CD14-positive monocyte (primary cell): ENCODE data around the gene DIS3L. TPM values are rescaled to one million over a fixed set of nuclear protein-coding genes. Genes with fewer than 3 reads are reported as not detected.

ENCODE experiments used
- DNase-seq, 3 donors: peaks; one replicate each; pipeline ENCODE4 v3.0.0-alpha.2; 2011 to 2022
- H2AFZ ChIP-seq: 2 replicates; pipeline ENCODE4 v1.6.0; 2012; ENCODE audit warnings: mild to moderate bottlenecking, low read depth, low read length, inconsistent platforms; ENCODE audit not compliant: insufficient read depth, poor library complexity, severe bottlenecking
- H3K27ac ChIP-seq, 2 donors: 1 replicate in 1 of 2; 2 replicates in 1 of 2; pipeline ENCODE4 v1.5.1; 2012 to 2013; ENCODE audit warnings: low read length in 2 of 2, control low read depth in 1 of 2, inconsistent platforms in 1 of 2, low read depth in 1 of 2, mild to moderate bottlenecking in 1 of 2
- H3K27me3 ChIP-seq, 2 donors: one replicate each; pipeline versions ENCODE4 v1.6.0 to v1.6.1; 2011 to 2013; ENCODE audit warnings: low read length in 2 of 2; ENCODE audit not compliant: control insufficient read depth in 2 of 2, insufficient read depth in 2 of 2
- H3K36me3 ChIP-seq, 2 donors: replicated peaks in 1 of 2; 1 replicate in 1 of 2; 2 replicates in 1 of 2; pipeline versions ENCODE4 v1.5.1 to v1.6.1; 2012 to 2013; ENCODE audit warnings: low read length in 2 of 2, control low read depth in 1 of 2, inconsistent platforms in 1 of 2, mild to moderate bottlenecking in 1 of 2; ENCODE audit not compliant: insufficient read depth in 2 of 2, control insufficient read depth in 1 of 2
- H3K4me1 ChIP-seq, 2 donors: 1 replicate in 1 of 2; 2 replicates in 1 of 2; pipeline versions ENCODE4 v1.5.1 to v1.6.1; 2012 to 2013; ENCODE audit warnings: low read length in 2 of 2, control low read depth in 1 of 2, inconsistent platforms in 1 of 2, mild to moderate bottlenecking in 1 of 2, moderate library complexity in 1 of 2; ENCODE audit not compliant: insufficient read depth in 2 of 2, control insufficient read depth in 1 of 2
- H3K4me2 ChIP-seq: replicated peaks from 2 replicates; pipeline ENCODE3; 2012; ENCODE audit warnings: low read length, moderate library complexity, mild to moderate bottlenecking; ENCODE audit not compliant: poor library complexity, severe bottlenecking; ENCODE audit errors: extremely low read depth
- H3K4me3 ChIP-seq, 3 experiments: fragments of 200-600 bp in 1 of 3; sonication (generic) in 1 of 3; replicated peaks in 1 of 3; 1 replicate in 2 of 3; 2 replicates in 1 of 3; pipeline ENCODE4 v1.5.1; 2011 to 2013; ENCODE audit warnings: low read length in 3 of 3, mild to moderate bottlenecking in 3 of 3, control low read depth in 2 of 3, low read depth in 2 of 3, inconsistent platforms in 1 of 3, moderate library complexity in 1 of 3
- H3K79me2 ChIP-seq: 2 replicates; pipeline ENCODE4 v1.6.0; 2012; ENCODE audit warnings: mild to moderate bottlenecking, control low read depth, inconsistent platforms, low read length, moderate library complexity; ENCODE audit not compliant: insufficient read depth
- H3K9ac ChIP-seq: 2 replicates; pipeline ENCODE4 v1.6.0; 2017; ENCODE audit warnings: low read length, mild to moderate bottlenecking; ENCODE audit not compliant: insufficient read depth, poor library complexity, severe bottlenecking
- H3K9me3 ChIP-seq, 2 donors: replicated peaks in 1 of 2; 1 replicate in 1 of 2; 2 replicates in 1 of 2; pipeline versions ENCODE4 v1.5.1 to v1.6.1; 2012 to 2013; ENCODE audit warnings: low read length in 2 of 2, control low read depth in 1 of 2; ENCODE audit not compliant: control insufficient read depth in 1 of 2, insufficient read depth in 1 of 2
- H4K20me1 ChIP-seq: 2 replicates; pipeline ENCODE4 v1.6.0; 2012; ENCODE audit warnings: mild to moderate bottlenecking, low read length, control low read depth, moderate library complexity; ENCODE audit not compliant: insufficient read depth
- H3K27ac Mint-ChIP-seq, 7 donors: one replicate each; pipeline ENCODE4 v1.8.0; 2020; ENCODE audit warnings: mild to moderate bottlenecking in 7 of 7, mixed read lengths in 7 of 7, moderate library complexity in 6 of 7, inconsistent platforms in 2 of 7
- H3K27me3 Mint-ChIP-seq, 3 donors: one replicate each; pipeline ENCODE4 v1.8.0; 2021 to 2022; ENCODE audit warnings: low read depth in 3 of 3, mild to moderate bottlenecking in 3 of 3, mixed read lengths in 3 of 3, moderate library complexity in 3 of 3, inconsistent platforms in 1 of 3
- H3K36me3 Mint-ChIP-seq, 2 donors: one replicate each; pipeline ENCODE4 v1.8.0; 2020; ENCODE audit warnings: mixed read lengths in 2 of 2, inconsistent platforms in 1 of 2, mild to moderate bottlenecking in 1 of 2
- H3K4me1 Mint-ChIP-seq: one replicate; pipeline ENCODE4 v1.8.0; 2020; ENCODE audit warnings: mild to moderate bottlenecking, mixed read lengths
- H3K4me3 Mint-ChIP-seq, 2 donors: one replicate each; pipeline ENCODE4 v1.8.0; 2020; ENCODE audit warnings: mild to moderate bottlenecking in 2 of 2, mixed read lengths in 2 of 2, moderate library complexity in 1 of 2
- H3K9me3 Mint-ChIP-seq, 7 donors: one replicate each; pipeline ENCODE4 v1.8.0; 2020 to 2022; ENCODE audit warnings: mixed read lengths in 7 of 7, mild to moderate bottlenecking in 6 of 7, moderate library complexity in 6 of 7, inconsistent platforms in 2 of 7
- CTCF ChIP-seq: fragments of 200-600 bp; IDR thresholded peaks from one replicate; pipeline ENCODE4 v1.8.0; 2022; ENCODE audit warnings: antibody characterized with exemption, mild to moderate bottlenecking
- WGBS: methylation state at CpG from one replicate; pipeline ENCODE4 v1.1.5; 2013; ENCODE audit warnings: missing lambda C conversion rate; ENCODE audit not compliant: insufficient coverage; 5-methylcytosine and 5-hydroxymethylcytosine counted together
- intact Hi-C, 2 donors: fragments of 100-400 bp; cut with micrococcal nuclease; formaldehyde crosslinking; loops; one replicate each; pipeline versions ENCODE4 v1.15.0 to v1.15.1; 2023
- polyA plus RNA-seq, 3 donors: library from polyadenylated mRNA; depleted of rRNA in 1 of 3; unstranded in 2 of 3; stranded (reverse) in 1 of 3; fragments of 300-500 nt in 2 of 3; fragments of >200 nt in 1 of 3; fragmentation: Illumina TruSeq in 2 of 3; gene quantifications; 1 replicate in 2 of 3; 2 replicates in 1 of 3; pipeline ENCODE4 v1.2.3, GENCODE V29; 2012 to 2021

DIS3L gene
- polyA plus RNA-seq, 3 donors = 13.2 to 17.0 (median 13.6) TPM

- no peak overlapping the region for H3K27ac Mint-ChIP-seq
- no peak for TF ChIP-seq CTCF
- peak overlapping the region; percentile 73 to 97 for H3K4me3 Mint-ChIP-seq
- peaks cover 0 to 22% (median 12%) of the 10 kb centered on the region in 7 donors for H3K9me3 Mint-ChIP-seq
- peaks cover 0 to 31% of the 10 kb centered on the region in 2 donors for H3K9me3 ChIP-seq
- peaks cover 70 to 91% (median 77%) of the 10 kb centered on the region in 3 donors for H3K27me3 Mint-ChIP-seq
- H3K4me1 Mint-ChIP-seq = peaks cover 27% of the 10 kb centered on the region
- peak overlapping the region; percentile 92 for H3K4me2 ChIP-seq
- peak overlapping the region in 1 of 3 experiments; percentile 77 for H3K4me3 ChIP-seq
- H3K36me3 ChIP-seq = no peaks in the 10 kb centered on the region
- no peak for DNase-seq
- H3K36me3 Mint-ChIP-seq = peaks cover 6 to 7% of the 10 kb centered on the region in 2 donors
- intact Hi-C loops = no loop called here
- H2AFZ ChIP-seq = peak overlapping the region; percentile 23
- peaks cover 22 to 30% of the 10 kb centered on the region in 2 donors for H3K4me1 ChIP-seq
- H3K9ac ChIP-seq = peak overlapping the region; percentile 9
- 5% methylated on average over 21 of the region's 36 CpGs for WGBS
- H4K20me1 ChIP-seq = no peaks in the 10 kb centered on the region
- H3K27me3 ChIP-seq = peaks cover 84 to 92% of the 10 kb centered on the region in 2 donors
- no peak overlapping the region for H3K27ac ChIP-seq
- no peaks in the 10 kb centered on the region for H3K79me2 ChIP-seq
These were observed 39.0 kb upstream of the DIS3L start for GRCh38 chr15:66254089-66254950.

GRCh38 chr15:66254951-66255676 is 38.3 kb upstream of the DIS3L start:
- no peak overlapping the region for H3K27ac ChIP-seq
- no peak overlapping the region for H3K4me2 ChIP-seq
- H3K4me1 ChIP-seq = peaks cover 22 to 30% of the 10 kb centered on the region in 2 donors
- Mint-ChIP-seq H3K9me3 (peaks cover 0 to 22% (median 12%) of the 10 kb centered on the region in 7 donors), H3K27ac (no peak overlapping the region), H3K4me1 (peaks cover 27% of the 10 kb centered on the region), H3K36me3 (peaks cover 6 to 7% of the 10 kb centered on the region in 2 donors), H3K27me3 (peaks cover 65 to 87% (median 77%) of the 10 kb centered on the region in 3 donors), H3K4me3 (peak overlapping the region in 1 of 2 donors; percentile 97)
- H3K4me3 ChIP-seq = no peak overlapping the region
- no peak overlapping the region for H3K9ac ChIP-seq
- H3K79me2 ChIP-seq = no peaks in the 10 kb centered on the region
- WGBS = 17% methylated on average over 16 of the region's 19 CpGs
- peaks cover 76 to 86% of the 10 kb centered on the region in 2 donors for H3K27me3 ChIP-seq
- intact Hi-C loops = no loop called here
- no peaks in the 10 kb centered on the region for H4K20me1 ChIP-seq
- no peak for TF ChIP-seq CTCF
- no peaks in the 10 kb centered on the region for H3K36me3 ChIP-seq
- DNase-seq = no peak
- H2AFZ ChIP-seq = no peak overlapping the region
- H3K9me3 ChIP-seq = peaks cover 0 to 31% of the 10 kb centered on the region in 2 donors
